Measurements from ENCODE around the gene OSBP2.

OSBP2 gene

GRCh38 chr22:30809086-30809485 lies 114.4 kb downstream of the OSBP2 start:
- no peak for DNase-seq (ENCODE audit: low read depth, low spot score)

- DNase-seq (ENCODE audit: low read depth, low spot score): no peak
These were observed 115.4 kb downstream of the OSBP2 start for GRCh38 chr22:30810105-30810504.

- DNase-seq (ENCODE audit: low read depth, low spot score): no peak
These were observed 119.3 kb downstream of the OSBP2 start for GRCh38 chr22:30813936-30814335.

- DNase-seq (ENCODE audit: low read depth, low spot score): no peak
These were observed 121.7 kb downstream of the OSBP2 start for GRCh38 chr22:30816413-30816812.

GRCh38 chr22:30821381-30821780 lies 126.7 kb downstream of the OSBP2 start:
- no peak for DNase-seq (ENCODE audit: low read depth, low spot score)

GRCh38 chr22:30821863-30822215 lies 127.2 kb downstream of the OSBP2 start:
- DNase-seq (ENCODE audit: low read depth, low spot score): no peak

GRCh38 chr22:30822216-30823014 lies 127.7 kb downstream of the OSBP2 start:
- no peak for DNase-seq (ENCODE audit: low read depth, low spot score)

GRCh38 chr22:30823015-30823370 lies 128.3 kb downstream of the OSBP2 start:
- DNase-seq (ENCODE audit: low read depth, low spot score): no peak

GRCh38 chr22:30824096-30824495 lies 129.4 kb downstream of the OSBP2 start:
- no peak for DNase-seq (ENCODE audit: low read depth, low spot score)

GRCh38 chr22:30824711-30825110 lies 130.0 kb downstream of the OSBP2 start:
- no peak for DNase-seq (ENCODE audit: low read depth, low spot score)

- no peak for DNase-seq (ENCODE audit: low read depth, low spot score)
These were observed 131.2 kb downstream of the OSBP2 start for GRCh38 chr22:30825711-30826505.

- no peak for DNase-seq (ENCODE audit: low read depth, low spot score)
These were observed 132.1 kb downstream of the OSBP2 start for GRCh38 chr22:30826670-30827355.

- no peak for DNase-seq (ENCODE audit: low read depth, low spot score)
These were observed 133.0 kb downstream of the OSBP2 start for GRCh38 chr22:30827646-30828045.

- no peak for DNase-seq (ENCODE audit: low read depth, low spot score)
These were observed 133.8 kb downstream of the OSBP2 start for GRCh38 chr22:30828187-30829155.

GRCh38 chr22:30829901-30830550 lies 135.4 kb downstream of the OSBP2 start:
- DNase-seq (ENCODE audit: low read depth, low spot score): peak; percentile 10

GRCh38 chr22:30830907-30831306 lies 136.2 kb downstream of the OSBP2 start:
- DNase-seq (ENCODE audit: low read depth, low spot score): no peak

GRCh38 chr22:30832407-30832987 lies 137.8 kb downstream of the OSBP2 start:
- no peak for DNase-seq (ENCODE audit: low read depth, low spot score)

GRCh38 chr22:30833322-30833721 lies 138.6 kb downstream of the OSBP2 start:
- DNase-seq (ENCODE audit: low read depth, low spot score): no peak

GRCh38 chr22:30837531-30837930 lies 142.9 kb downstream of the OSBP2 start:
- no peak for DNase-seq (ENCODE audit: low read depth, low spot score)

- DNase-seq (ENCODE audit: low read depth, low spot score): no peak
These were observed 143.4 kb downstream of the OSBP2 start for GRCh38 chr22:30838111-30838510.

Data from smooth muscle cell of the brain vasculature (primary cell).